ENCODE measurements around the gene FGD3.

FGD3 gene

DNA sequence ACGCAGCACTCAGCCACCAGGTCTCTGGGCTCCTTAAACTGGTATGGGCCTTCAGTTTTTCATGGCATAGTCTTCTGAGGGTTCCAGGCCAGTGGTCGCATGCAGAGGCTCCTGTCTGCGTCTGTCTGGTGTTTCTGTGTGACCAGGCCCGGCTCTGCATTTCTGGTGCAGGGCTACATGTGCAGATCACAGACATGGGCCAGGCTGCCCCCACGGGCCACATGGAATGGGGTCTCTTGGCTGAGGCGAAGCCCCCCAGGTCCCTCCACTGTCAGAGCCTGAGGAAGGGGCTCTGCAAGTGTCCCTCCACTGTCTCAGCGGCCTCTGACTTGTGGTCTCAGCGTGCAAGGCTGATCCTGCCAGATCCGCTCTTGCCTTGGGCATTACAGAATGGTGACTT is 133.1 kb downstream of the FGD3 start:
- DNase-seq = no peak

GRCh38 chr9:93081081-93081529 is 133.8 kb downstream of the FGD3 start:
- DNase-seq = no peak

GRCh38 chr9:93081931-93082330 is 134.6 kb downstream of the FGD3 start:
- DNase-seq = peak; percentile 51

DNA sequence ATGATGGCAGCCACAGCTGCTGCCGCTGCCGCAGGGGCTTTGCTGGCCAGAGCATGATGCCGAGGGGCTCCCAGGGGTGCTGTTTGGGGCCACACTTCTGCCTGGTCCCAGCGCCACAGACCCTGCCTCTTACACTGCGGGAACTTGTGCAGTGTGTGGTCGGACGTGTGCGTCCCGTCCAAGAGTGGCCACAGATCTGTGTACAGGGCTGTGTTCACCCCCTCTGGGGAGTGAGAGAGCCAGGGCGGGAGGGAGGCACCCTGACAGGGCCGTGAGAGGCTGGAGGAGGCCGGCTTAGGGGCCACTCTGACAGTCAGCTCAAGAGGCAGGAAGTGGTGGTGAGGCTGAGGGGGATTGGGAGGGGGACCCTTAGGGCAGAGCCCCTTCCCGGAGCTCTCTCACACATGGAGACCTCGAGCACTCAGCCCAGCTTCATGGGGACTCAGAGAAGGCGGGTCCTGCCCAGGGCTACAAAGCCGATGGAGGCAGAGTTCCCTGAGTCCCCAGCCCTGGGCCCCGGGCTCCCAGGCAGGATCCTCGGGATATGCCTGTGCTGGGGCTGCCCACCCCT is 135.6 kb downstream of the FGD3 start:
- no peak for DNase-seq

- peak; percentile 68 for DNase-seq
These were observed 136.5 kb downstream of the FGD3 start for GRCh38 chr9:93083592-93084470.

DNA sequence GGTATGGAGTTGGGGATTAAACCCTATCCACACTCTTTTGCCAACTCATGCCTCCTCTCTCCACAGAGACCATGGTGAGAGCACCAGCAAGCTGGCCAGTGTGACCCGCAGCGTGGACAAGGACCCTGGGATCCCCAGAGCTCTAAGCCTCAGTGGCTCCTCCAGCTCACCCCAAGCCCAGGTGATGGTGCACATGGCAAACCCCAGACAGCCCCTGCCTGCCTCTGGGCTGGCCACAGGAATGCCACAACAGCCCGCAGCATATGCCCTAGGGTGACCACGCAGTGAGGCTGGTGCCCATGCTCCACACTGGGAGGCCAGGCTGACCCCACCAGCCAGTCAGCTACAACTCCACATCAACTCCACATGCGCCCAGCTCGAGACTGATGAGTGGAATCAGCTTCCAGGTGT is 137.2 kb downstream of the FGD3 start:
- no peak for DNase-seq

DNA sequence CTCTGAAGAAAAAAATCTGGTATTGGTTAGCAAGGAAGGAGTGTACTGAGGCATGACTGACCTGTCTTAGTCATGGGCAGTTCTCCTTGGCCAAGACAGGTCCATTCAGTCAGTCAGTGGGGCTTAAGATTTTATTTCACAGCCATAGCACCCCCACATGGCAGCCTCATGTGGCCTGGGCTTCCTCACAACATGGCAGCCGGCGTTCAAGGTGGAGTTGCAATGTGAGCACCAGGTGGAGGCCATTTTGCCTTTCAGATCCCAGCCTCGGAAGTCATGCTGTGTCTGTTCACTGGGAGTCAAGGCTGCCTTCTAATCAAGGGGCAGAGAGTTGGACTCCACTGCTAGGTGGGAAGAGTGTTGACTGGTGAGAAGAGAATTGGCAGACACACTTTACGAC is 138.4 kb downstream of the FGD3 start:
- no peak for DNase-seq
